Stimulated activated CD4-positive, alpha-beta T cell treated with anti-CD3 and anti-CD28 coated beads, Interleukin-4, amount 100 ng/mL, for 1 hour (primary cell): ENCODE results near the gene TM4SF1.
A peak's percentile ranks its signal among the peaks of the same experiment; 100 is the strongest.
"Not testable (repeated sequence)": the region's sequence is repeated elsewhere in the genome, so short reads cannot be mapped to it uniquely, and the experiment has no call there.

Source experiments
- DNase-seq: peaks from one replicate; pipeline ENCODE4 v3.0.0-alpha.2; 2020

TM4SF1 gene

DNA sequence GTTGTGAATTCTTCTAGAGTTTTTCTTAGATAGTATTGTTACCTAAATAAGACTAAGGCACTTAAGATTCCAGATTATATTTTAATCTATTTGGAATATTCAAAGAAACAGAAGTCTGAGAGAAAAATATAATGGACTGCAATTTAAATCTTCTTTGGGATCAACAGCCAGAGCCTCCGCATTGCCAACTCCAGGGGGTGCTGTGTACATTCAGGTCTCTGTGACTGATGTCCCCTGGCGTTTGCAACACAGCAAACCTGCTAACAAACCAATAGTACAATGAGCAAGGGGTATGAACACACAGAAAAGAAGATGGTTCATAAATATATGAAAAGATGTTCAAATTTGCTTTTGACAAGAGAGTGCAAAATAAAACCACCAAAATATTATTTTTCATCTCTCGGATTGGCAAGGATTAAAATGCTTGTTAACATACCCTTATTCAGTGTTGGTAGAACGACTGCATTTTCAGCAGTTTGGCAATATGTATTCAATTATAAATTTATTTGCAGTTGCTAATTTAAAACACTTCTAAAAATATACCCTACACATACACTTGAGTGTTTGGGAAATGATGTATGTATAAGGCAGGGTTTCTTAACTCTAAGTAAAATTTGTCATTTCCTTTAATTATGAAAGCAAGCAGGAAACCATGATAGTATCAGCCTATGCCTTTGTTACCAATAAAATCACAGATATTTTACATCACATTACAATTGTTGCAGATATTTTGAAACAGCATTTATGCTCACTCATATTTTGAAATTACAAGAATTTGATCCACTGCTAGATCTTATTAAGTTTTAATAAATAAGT, 16.1 kb upstream of the TM4SF1 start:
- peak; percentile 12 for DNase-seq

DNA sequence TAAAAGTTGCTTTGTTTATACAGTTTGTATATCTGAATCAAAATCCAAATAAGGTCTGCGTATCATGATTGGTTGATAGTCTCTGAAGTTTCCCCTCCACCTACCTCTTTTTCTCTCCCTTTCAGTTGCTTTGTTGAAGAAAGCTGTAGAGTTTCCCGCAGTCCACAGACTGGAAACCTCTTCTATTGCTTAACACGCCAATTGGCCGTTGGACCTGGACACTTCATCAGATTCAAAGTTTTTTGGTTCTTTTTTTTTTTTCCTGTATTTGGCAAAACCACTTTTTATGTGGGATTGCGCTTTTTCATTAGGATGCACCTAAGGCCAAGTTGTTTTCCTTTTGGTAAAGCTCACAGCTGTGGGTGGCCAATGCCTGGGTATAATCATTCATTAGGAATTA, 14.5 kb upstream of the TM4SF1 start:
- no peak for DNase-seq

DNA sequence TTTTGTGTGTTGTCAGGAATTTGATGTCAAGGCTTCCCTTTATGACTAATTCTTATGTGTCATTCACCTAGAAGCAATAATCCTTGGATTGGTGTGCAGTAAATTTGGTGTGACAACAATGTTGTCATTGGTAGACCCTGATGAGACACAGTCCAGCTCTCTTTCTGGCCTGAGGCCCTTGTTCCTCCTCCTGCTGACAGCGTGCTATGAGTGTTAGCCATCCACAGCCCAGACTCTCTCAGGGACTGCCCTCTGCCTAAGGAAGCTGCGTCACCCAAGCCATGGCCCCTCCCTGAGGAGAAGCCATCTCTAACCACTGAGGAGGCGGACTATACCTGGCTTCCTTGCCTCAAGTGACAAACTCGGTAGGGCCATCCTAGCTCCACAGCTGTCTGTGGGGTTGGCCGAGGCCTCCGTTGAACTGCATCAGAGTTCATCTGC, 13.3 kb upstream of the TM4SF1 start:
- no peak for DNase-seq

DNA sequence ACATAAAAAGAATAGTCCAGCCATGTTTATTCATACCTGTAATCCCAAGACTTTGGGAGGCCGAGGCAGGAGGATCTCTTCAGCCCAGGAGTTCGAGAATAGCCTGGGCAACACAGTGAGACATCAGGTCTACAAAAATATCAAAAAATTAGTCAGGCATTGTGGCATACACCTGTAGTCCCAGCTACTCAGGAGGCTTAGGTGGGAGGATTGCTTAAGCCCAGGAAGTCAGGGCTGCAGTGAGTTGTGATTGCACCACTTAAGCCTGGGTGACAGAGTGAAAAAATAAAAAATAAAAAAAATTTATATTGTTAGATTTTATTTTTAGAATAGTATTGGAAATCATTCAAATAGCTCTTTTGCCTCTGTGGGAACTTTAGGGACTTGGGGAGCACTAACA, 12.8 kb upstream of the TM4SF1 start:
- DNase-seq: no peak

DNA sequence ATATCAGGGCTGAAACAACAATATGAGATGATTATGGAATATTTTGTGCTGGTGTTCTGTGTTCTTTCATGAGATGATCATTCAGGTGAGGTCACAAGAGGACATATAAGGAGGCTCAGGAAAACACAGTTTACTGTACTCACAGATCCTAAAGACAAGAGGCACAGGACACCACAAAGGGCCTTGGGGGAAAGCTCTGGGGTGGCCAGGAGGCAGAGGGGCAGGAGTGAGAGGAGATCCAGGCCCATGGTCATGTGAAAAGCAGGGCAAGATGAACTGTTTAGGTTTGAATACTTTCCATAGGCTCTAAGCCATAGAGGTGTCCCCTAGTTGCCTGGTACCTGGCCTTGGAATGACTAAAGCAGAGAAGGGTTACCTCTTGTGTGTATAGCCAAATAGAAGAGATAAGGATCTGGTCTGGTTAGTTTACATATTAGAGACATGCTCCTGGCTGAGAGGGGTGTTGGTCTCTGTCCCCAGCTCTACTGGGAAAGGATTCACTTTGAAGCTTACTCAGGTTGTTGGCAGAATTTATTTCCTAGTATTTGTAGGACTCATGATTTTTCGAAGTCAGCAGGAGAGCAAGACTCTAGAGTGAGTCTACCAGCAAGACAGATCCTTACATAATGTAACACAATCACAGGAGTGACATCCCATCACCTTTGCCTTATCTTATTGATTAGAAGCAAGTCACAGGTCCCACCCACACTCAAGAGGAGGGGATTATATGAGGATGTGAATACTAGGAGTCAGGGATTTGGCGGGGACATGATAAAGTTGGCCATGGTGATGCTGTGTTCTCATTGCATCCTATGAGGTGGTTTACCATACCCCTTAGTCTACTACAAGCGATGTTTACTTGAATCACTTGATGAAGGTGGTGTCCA, 11.3 kb upstream of the TM4SF1 start:
- no peak for DNase-seq

DNA sequence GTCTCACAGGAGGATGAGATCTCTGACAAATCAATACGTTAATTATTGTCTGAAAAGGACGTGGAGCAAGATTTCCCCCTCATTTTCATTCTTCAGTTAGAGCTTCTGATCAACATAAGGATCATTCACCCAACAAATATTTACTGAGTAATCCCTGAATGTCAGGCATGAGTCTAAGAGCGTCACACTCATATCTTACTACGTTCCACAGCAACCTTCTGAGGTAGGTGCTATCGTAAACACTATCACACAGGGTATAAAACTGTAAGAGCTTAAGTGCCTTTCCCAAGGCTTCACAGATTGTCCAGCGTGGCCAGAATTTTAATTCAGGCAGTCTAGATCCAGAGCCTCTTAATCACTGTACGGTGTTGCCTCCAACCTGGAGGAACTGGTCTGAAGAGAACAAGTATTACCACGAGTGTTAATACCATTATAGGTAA, 10.6 kb upstream of the TM4SF1 start:
- no peak for DNase-seq

DNA sequence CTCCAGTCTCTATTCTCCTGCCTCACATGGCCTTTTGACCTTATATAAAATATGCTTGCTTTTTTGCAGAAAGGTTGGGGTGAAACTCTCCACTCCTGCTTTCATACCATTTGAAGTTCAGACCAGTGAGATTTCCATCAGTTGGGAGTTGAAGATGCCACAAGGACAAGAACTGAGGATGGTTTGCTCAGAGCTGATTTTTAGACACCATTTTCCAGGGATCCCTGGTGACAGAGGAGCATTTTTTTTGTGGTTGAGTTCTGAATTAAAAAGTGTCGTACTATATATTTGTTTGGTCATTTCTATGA, 8.8 kb upstream of the TM4SF1 start:
- no peak for DNase-seq

DNA sequence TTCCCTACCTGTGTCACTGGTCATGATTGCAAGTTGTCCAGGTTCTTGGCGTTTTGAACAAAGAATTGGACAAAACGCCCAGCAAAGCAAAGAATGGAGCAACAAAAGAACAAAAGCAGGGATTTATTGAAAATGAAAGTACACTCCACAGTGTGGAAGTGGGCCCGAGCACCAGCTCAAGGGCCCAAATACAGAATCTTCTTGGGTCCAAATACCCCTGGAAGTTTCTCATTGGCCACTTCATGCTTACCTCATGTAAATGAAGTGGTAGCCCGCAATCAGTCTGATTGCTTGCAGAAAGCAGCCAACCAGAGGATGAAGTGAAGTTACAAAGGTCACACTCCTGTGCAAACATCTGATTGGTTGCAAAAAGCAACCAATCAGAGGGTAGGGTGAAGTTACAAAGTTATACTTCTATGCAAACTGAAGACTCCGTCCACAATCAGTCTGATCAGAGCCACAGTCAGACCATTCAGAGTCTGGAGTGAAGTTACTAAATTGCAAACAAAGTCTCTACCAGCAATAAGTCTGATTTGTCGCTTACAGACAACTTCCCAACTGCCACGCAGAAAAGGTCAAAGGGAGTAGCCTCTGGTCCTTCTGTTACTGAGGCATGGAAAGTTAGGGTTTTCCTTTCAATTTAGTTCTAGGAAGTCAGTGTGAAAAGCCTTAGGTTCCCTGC, 8.3 kb upstream of the TM4SF1 start:
- DNase-seq: no peak

DNA sequence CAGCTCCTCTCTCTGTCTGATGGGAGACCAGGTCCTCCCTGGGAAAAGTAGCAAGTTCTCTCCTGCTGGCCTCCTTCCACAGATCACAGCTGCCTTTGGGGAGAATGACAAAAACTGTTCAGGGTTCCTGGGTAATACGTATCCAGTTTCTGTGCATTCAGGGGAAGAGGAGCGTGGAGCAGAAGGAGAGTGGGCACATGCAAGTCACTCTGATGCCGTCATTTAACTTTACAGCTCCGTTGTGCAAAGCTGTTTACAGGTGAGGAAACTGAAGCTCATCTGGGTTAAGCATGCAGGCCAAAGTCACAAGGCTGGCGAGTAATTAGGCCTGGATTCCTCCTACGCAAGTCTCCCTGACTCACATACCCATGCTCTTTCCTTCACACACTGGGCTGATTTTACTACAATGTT, 7.5 kb upstream of the TM4SF1 start:
- no peak for DNase-seq

DNA sequence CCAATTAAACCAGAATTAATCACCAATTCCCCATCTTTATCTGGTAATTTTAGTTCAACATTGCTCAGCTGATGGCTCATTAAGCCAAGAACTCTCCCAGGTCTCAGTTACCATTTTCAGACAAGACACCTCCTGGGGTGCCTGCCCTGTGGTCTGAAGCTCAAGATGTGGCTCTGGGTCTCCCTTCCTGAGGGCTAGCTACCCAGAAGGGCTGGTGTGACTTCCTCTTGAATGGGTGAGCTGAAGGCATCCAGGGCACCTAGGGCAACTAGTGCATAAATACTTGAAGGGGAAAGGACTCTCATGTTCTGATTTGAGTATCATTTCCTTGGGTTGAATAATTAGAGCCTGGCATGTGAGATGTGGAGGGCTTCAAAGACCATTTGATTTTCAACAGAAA, 6.7 kb upstream of the TM4SF1 start:
- DNase-seq: no peak

DNA sequence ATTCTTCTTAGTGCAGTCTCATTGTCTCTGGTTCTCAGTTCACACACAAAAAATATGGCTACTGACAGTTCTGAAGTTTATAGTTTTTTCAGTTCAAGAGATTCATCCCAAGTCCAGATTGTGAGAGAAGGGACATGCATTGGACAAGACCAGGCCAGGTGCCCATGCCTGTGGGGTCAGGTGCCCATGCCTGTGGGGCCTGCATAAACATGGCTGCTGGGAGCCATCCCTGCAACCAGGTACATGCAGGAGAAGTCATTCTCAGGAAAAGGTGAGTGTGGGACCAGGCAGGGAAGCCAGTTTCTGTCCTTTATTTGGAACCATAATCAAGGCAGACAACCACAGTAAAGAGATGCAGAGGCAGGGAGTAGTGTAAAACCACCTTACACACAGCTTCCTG, 6.3 kb upstream of the TM4SF1 start:
- DNase-seq: no peak

DNA sequence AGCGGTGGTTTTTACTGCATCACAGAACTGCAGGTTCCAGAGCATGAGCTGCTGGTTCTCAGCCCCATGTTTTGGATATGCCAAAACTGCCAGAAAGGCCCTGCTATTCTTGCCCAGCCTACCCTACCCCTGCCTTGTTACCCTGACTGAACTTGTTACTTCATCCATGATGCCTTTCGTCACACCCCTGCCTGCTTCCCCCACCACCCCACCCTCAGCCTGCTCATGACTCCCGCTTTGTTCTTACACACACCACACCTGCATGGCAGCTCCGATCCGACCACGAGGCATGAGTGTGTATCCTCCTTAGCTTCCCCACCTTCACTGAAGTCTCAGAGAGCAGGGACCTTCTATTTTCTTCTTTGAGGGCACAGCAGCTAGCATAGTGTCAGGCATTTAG, 5.1 kb upstream of the TM4SF1 start:
- no peak for DNase-seq

DNA sequence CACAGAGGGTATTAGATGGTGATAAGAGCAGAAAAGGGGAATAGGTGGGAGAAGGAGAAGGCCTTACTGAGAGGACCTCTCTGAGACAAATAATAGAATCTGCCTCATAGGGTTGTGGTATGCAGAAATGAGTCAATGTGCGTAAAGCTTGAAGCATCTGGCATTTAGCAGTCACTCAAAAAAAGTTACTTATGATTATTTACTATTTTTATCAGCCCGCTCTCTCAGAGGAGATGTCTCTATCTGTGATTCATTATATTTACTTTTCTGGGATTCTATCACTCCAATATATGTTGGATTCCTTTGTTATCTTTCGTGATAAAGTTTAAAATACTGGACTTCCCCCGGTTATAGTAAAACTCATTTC, 4.6 kb upstream of the TM4SF1 start:
- DNase-seq: no peak

DNA sequence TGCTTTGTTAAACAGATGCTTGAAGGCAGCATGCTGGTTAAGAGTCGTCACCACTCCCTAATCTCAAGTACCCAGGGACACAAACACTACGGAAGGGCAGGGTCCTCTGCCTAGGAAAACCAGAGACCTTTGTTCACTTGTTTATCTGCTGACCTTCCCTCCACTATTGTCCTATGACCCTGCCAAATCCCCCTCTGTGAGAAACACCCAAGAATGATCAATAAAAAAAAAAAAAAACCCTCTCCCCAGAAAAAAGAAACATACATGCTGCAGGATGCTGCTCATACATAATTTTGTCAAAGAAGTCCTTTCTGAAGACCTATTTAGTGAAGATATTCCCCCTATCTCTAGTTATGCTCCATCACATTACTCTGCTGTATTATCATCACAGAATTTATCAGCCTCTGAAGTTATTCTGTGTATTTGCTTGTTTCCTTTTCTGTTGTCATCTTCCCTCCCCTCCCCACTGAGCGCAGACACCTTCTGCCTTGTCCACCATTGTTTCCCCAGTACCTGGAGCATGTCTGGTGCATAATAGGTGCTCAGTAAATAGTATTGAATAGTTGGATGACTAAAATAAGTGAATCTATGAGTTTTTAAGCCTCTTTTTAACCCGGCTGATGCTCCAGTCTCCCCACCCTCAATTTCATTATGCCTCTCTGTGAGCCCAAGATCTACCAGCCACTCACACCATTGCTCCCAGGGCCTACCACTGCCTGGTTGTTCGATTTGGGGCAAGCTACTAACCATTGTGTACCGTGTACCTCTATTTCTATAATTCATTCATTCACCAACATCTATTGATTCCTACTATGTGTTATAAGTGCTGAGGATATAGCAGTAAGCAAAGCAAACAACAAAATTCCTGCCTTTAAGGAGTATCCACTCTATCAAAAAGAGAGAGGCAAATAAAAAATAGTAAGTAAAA, 4.0 kb upstream of the TM4SF1 start:
- no peak for DNase-seq

DNA sequence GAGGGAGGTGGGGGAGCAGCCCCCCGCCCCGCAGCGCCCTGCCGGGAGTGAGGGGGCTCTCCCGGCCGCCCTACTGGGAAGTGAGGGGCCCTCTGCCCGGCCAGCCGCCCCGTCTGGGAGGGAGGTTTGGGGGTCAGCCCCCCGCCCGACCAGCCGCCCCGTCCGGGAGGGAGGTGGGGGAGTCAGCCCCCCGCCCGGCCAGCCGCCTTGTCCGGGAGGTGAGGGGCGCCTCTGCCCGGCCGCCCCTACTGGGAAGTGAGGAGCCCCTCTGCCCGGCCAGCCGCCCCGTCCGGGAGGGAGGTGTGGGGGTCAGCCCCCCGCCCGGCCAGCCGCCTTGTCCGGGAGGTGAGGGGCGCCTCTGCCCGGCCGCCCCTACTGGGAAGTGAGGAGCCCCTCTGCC, 2.8 kb upstream of the TM4SF1 start:
- not testable (repeated sequence) for DNase-seq

DNA sequence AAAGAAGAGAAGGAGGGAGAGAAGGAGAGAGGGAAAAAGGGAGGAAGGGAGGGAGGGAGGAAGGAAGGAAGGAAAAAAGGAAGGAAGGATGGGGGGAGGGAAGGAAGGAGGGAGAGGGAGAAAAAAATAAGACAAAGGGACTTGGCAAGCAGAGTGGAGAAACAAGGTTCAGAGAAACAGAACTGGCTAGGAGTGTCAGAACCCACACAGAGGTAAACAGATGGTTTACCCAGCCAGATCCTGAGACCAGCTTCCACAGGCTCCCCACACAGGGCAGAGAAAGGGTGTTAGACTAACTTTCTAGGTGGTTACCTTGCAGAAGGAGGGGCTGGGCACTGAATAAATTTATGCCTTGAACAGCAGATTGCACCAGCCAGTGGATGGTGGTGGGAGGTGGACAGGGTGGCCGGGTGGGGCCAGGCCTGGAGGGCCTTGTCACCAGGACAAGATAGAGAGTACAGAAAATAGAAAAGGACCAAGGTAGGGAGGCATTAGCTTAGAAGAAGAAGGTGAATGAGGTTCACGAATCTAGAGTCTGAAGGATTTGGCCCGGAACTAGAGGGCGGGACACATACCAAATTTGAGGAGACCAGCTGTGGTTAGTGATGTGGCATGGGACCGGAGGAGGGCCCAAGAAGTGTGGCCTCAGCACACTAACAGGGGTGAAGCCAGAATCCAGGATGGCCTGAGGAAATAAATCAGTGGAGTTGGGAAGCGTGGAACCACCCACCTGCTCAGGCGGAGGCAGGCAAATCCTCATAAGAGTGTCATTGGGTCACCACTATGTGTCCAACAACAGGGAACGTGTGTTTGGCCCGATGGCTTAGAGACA, 1.2 kb upstream of the TM4SF1 start:
- no peak for DNase-seq

DNA sequence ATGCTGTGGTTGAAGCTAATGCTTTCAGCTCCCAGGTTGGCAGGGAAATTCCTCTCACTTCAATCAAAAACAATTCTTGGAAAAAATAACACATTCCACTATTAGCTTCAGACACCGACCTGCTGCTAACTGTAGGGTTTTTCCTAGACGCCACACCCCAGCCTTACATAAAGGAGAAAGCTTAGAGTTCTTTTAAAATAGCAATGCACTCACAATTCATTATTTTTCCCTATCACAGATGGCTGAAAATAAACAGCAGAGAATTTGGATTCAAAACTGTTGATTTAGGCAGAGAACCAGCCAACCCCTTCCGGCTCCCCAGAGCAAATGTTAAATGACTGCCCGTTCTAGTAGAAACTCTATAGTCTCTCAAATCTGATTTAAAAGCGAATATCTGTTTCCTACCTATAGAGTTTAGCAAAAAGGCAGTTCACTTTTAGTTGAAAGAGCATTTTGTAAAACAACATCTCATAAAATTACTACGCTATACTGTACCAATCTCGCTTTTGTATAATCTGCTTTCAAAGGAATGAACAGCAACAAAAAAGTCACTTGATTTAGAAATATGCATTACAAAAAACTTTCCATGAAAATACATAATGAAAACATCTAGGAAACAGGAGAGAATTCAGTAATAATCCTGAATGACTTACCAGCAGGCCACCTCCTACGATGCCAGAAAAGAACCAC, 586 bp downstream of the TM4SF1 start:
- DNase-seq: no peak

DNA sequence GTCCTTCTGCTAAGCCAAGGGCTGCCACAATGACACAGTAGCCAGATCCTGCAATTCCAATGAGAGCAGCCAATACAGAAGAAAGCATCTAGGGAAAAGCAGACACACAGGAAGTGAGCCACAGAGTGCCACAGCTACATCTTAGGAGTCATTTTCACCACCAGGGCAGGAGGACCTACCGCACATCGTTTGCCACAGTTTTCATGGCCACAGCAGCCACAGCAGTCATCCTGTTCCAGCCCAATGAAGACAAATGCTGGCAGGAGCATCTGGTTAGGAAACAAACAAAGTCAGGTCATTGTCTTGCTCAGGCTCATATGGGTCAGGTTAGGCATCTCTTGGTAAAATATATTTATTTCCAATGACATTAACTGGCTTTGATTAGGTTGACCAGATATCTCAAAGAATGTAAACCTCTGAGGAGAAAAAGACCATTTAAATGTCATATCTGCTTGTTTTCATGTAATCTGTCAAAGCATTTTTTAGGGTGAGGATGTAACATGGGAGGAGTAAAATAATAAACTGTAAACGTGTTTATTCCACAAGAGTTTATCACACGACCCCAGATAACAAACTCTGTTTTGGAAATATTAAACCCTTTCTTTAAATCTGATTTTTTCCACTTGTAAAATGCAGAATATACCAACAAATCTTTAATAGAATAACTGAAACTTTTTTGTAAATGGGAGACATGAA, 1.8 kb downstream of the TM4SF1 start:
- DNase-seq: no peak

DNA sequence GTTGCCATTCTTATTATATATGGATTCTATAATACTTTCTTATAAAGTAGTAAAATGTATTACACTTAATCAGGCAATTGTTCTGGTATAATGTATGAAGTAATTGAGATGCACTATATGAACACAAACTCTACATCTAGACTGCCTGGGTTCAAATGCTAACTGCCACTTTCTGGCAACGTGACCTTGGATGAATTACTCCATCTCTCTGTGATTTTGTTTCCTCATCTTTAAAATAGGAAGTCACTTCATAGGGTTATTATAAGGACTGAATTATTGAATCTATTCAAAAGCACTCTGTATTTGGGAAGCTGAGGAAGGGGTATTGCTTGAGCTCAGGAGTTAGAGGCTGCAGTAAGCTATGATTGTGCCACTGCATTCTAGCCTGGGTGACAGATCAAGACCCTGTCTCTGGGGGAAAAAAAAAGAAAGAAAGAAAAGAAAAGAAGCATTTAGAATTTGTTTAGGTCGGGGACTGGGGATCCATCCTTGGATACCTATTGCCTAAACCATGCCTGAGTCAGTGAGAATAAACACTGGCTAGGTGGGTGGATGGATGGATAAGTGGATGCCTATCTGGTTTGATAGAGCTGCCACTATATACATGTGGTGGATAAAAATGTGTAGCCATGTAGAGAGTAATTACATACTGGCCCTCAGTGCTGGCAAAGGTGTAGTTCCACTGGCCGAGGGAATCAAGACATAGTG, 2.5 kb downstream of the TM4SF1 start:
- DNase-seq: no peak

DNA sequence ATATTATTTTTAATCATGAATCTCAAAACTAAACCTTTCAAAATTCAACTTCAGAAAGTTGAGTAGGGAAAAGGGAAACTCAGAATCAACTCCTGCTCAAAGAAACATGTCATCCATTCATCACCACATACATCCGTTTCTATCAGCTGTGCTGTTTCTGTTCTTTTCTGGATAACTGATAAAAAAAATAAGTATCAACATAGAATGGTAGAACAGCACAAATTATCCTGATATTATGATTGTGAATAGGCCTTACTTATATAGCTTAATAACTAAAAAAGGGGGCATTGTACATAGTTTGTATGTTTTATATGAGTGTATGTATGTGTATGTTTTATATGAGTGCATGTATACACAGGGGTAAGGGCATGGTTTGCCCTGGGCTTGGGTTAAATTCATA, 3.1 kb downstream of the TM4SF1 start:
- DNase-seq: no peak
